ENCODE measurements around the gene FBXL2.
"Not testable (repeated sequence)": the region's sequence is repeated elsewhere in the genome, so short reads cannot be mapped to it uniquely, and the experiment has no call there.

FBXL2 gene

DNA sequence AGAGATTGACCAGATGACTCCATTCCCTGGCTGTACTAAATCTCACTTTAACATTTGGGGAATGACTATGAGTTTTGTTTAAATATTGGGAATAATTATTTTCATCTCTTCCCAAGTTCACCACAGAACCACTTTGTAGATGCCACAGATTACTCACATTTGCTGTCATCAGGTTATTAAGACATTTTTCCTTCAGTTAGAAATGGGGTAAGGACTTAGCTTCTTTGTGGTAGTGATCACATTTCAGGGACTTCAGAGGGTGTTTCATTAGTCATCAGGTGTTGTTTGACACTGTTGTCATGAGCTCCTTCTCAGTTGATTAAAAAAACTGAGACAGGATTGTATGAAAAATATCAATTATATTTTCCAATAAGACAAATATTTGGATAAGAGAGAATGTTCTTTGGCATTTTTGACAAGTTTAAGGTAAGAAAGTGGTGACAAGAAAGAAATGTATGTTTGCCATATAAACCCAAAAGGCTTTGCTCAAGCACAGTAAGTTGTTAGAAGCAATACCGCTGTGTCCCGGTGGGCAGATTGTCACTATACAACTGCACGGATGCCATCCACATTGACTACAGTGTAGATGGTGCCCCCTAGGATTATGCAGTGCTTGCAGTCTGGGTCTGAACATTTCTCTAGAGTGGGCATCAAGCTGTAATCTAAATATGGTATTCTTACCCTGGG is 22.3 kb downstream of the FBXL2 start:
- in situ Hi-C loops (cut with HindIII; ENCODE audit: low pct_ligation_motif_present, low pct_unique_long_range_greater_than_20kb, low sequenced_read_pairs): no loop called here
- peak; percentile 23 for DNase-seq

DNA sequence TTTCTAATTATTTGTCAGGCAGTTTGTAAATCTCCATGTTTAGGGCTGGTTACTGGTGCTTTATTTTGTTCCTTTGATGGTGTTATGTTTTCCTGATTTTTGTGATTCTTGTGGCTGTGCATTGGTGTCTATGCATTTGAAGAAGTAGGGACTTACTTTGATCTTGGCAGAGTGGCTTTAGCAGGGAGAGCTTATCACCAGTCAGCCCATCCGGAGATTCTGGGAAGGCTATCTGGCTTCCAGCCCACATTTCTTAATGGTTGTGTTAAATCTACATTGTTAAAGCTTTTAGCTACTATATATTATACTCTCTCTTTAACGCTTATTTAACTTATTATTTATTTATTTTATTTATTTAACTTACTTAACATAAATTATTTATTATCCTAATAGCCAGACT is 35.1 kb downstream of the FBXL2 start:
- no peak for DNase-seq
- in situ Hi-C loops (cut with HindIII; ENCODE audit: low pct_ligation_motif_present, low pct_unique_long_range_greater_than_20kb, low sequenced_read_pairs): no loop called here

DNA sequence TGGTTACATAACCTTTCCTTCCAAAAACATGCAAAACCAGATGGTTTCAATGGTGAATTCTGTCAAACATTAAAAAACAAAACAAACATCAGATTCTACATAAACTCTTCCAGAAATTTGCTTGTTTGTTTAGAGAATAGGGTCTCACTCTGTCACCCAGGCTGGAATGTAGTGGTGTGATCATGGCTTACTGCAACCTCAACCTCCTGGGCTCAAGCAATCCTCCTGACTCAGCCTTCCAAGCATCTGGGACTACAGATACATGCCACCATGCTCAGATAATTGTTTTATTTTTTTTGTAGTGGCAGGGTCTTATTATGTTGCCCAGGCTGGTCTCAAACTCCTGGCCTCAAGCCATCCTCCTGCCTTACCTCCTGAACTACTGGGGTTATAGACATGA is 36.1 kb downstream of the FBXL2 start:
- in situ Hi-C loops (cut with HindIII; ENCODE audit: low pct_ligation_motif_present, low pct_unique_long_range_greater_than_20kb, low sequenced_read_pairs): no loop called here
- DNase-seq: no peak

DNA sequence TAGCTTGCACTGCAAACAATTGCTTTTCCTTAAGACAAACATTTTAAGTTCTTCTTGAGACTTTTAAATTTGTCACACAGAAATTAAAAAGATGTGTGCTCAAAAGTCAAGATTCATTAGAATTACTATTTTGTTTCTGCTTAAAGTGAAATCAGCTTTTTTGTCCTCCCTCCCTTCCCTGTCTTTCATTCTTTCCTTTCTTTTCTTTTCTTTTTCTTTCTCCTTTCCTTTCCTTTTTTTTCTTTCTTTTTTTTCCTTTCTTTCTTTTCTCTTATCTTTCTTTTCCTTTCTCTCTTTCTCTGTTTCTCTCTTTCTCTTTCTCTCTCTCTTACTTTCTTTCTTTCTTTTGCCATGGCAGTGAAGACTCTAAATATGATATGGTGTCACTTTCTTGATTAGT is 37.8 kb downstream of the FBXL2 start:
- in situ Hi-C loops (cut with HindIII; ENCODE audit: low pct_ligation_motif_present, low pct_unique_long_range_greater_than_20kb, low sequenced_read_pairs): no loop called here
- DNase-seq: no peak

DNA sequence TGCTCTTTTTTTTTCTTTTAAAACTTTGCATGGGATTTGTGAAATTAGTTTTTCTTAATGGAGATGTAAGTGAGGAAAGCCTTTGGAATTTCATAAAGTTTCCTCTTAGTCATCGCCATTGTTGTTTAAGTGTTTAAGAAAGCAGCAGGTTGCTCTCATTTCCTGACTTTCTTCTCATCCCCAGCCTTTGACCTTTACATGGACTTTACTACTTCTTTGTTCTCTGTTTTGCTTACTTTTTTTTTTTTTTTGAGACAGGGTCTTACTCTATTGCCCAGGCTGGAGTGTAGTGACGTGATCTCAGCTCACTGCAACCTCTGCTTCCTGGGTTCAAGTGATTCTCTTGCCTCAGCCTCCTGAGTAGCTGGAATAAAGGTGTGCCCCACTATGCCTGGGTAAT is 38.6 kb downstream of the FBXL2 start:
- DNase-seq: no peak
- in situ Hi-C loops (cut with HindIII; ENCODE audit: low pct_ligation_motif_present, low pct_unique_long_range_greater_than_20kb, low sequenced_read_pairs): no loop called here

DNA sequence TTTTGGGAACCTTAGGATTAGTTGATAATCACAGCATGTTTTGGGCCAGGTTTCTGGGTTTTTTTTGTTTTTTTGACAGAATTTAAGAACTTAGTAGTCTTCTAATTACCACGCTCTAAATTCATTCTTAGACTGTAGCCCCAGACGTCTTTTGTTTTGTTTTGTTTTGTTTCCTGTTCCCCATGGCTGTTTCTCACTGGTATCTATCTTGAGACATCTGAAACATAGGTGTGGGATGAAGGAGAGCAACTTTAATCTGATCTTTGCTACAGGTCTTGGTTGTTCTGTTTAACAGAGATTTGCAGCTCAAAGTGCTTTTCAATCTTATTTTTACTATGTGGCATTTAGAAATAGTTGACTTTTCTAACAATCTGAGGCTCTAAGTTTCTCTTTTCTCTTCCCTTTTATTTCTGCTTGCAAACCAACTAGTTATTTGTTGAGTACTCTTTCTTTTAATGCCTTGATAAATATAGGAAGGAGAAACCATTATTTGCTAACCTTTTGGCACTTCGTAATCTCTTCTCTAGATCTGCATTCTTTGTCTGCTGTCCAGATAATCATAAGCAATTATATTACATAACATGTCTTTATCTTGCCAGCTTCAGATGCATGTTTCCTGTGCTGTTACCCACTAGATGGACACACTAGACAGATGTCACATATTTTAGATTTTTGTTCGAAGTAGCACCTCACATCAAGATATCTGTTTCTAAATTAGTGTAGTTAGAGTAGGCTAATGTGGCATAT is 40.9 kb downstream of the FBXL2 start:
- in situ Hi-C loops (cut with HindIII; ENCODE audit: low pct_ligation_motif_present, low pct_unique_long_range_greater_than_20kb, low sequenced_read_pairs): no loop called here
- DNase-seq: no peak

DNA sequence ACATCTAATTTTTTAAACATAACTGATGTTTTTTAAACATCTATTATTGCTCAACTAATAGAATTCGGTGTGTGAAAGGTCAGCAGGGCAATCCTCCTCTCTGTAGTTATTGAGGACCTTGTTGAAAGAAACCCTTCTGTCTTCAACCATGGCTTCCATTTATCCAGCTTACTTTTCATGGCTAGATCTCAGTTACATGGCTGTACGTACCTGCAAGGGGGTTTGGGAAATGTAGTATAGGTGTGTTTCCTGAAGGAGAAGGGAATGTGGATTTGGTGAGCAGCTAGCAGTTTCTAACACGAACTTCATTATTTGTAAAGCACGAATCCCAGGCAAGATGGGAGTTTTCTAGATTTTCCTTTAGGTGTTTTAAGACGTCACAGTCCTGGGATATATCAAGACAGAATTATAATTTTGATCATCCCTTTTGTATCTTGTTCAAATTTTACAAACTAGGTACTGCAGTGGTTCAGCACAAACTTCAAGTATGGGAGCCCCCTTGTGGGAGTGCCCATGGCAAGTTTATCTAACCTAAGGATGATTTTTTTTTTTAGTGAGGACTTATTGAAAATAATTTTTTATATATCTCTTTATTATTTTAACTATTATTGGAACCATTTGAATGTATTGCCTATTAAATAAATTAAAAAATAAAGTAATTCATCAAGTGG is 41.6 kb downstream of the FBXL2 start:
- in situ Hi-C loops (cut with HindIII; ENCODE audit: low pct_ligation_motif_present, low pct_unique_long_range_greater_than_20kb, low sequenced_read_pairs): no loop called here
- DNase-seq: peak; percentile 4

DNA sequence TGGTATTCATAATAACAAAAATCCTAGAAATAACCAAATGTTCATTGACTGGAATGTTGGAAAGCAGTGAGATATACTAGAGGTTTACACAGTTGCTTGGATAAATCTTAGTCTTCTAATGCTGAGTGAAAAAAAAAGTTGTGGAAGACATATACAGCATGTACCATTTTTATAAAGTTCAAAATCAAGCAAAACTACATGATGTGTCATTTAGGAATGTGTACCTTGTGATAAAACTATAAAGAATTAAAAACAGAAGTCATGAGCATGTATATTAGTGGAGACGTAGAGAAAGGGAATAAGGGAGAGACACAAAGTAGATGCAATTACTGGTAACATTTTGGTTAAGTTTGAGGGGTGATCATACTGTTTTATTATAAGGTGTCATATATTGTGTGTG is 45.2 kb downstream of the FBXL2 start:
- in situ Hi-C loops (cut with HindIII; ENCODE audit: low pct_ligation_motif_present, low pct_unique_long_range_greater_than_20kb, low sequenced_read_pairs): no loop called here
- no peak for DNase-seq

DNA sequence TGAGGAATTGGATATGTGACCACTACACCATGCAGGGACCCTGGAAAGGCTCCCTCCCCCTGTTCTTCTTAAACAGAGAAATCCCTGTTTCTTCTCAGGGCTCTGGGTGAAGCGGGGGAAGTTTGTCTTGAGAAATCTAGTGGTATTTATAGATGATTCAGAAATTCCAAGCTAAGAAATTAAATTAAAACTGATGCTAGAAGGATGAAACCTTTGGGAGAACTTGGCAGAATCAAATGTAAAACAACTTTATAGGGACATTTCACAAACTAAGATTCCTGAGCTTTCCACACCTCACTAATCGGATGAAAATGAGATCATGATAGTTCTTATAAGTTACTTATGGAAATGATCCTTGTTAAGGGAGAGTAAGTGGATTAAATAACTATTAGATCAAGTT is 54.2 kb downstream of the FBXL2 start:
- no peak for DNase-seq
- in situ Hi-C loops (cut with HindIII; ENCODE audit: low pct_ligation_motif_present, low pct_unique_long_range_greater_than_20kb, low sequenced_read_pairs): no loop called here

DNA sequence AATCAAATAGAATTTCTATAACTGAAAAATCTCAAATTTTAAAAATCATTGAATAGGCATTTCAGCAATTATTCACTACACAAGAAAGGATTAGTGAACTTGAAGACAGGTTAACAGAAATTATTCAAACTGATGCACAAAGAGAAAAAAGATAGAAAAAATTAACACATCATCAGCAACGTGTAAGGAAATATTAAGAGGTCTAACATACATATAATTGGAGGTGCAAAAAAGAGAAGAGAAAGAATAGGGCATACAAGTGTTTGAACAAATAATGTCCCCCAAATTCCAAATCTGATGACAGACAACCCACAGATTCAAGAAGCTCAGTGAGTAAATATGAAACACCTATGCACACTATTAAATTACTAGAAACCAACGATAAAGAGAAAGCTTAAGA is 57.1 kb downstream of the FBXL2 start:
- no peak for DNase-seq
- in situ Hi-C loops (cut with HindIII; ENCODE audit: low pct_ligation_motif_present, low pct_unique_long_range_greater_than_20kb, low sequenced_read_pairs): no loop called here

DNA sequence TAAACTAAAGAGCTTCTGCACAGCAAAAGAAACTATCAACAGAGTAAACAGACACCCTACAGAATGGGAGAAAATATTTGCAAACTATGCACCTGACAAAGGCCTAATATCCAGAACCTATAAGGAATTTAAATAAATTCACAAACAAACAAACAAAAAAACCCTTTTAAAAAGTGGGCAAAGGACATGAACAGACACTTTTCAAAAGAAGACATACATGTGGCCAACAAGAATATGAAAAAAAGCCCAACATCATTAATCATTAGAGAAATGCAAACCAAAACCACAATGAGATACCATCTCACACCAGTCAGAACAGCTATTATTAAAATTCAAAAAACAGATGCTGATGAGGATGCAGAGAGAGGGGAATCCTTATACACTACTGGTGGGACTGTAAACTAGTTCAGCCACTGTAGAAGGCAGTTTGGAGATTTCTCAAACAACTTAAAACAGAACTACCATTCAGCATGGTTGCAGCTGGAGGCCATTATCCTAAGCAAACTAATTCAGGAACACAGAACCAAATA is 61.8 kb downstream of the FBXL2 start:
- in situ Hi-C loops (cut with HindIII; ENCODE audit: low pct_ligation_motif_present, low pct_unique_long_range_greater_than_20kb, low sequenced_read_pairs); DNase-seq: not testable (repeated sequence)

DNA sequence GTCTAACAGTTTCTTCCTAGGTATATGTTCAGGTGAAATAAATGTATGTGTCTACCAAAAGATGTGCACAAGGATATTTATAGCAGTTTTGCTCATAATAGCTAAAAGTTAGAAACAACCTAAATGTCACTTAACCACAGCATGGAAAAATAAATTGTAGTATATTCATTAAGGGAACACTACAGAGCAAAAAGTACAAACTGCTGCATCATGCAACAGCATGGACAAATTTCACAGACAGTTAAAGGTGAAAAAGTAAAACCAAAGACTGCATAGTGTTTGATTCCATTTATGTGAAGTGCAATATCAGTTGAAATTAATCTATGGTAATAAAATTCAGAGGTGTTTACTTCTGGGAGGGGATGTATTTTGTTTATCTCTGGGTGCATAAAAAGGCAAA is 62.5 kb downstream of the FBXL2 start:
- no peak for DNase-seq
- in situ Hi-C loops (cut with HindIII; ENCODE audit: low pct_ligation_motif_present, low pct_unique_long_range_greater_than_20kb, low sequenced_read_pairs): no loop called here

DNA sequence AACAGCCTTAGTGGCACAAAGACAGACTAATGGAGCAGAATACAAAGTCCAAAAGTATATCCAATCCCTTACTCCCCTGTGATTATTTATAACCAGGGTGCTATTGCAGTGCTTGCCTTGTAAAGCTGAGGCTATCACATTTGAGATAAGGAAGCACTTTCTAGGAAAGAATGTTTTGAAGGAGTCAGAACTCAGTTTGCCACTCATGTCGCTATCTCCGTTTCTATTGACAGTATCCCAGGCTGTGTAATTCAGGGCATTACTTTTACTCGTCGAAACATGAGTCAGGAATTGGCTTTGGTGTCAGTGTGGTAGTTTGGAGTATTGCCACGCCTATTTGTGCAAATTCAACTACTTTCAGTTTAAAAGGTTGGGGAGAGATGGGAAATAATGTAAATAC is 78.4 kb downstream of the FBXL2 start:
- in situ Hi-C loops (cut with HindIII; ENCODE audit: low pct_ligation_motif_present, low pct_unique_long_range_greater_than_20kb, low sequenced_read_pairs): no loop called here
- DNase-seq: no peak

DNA sequence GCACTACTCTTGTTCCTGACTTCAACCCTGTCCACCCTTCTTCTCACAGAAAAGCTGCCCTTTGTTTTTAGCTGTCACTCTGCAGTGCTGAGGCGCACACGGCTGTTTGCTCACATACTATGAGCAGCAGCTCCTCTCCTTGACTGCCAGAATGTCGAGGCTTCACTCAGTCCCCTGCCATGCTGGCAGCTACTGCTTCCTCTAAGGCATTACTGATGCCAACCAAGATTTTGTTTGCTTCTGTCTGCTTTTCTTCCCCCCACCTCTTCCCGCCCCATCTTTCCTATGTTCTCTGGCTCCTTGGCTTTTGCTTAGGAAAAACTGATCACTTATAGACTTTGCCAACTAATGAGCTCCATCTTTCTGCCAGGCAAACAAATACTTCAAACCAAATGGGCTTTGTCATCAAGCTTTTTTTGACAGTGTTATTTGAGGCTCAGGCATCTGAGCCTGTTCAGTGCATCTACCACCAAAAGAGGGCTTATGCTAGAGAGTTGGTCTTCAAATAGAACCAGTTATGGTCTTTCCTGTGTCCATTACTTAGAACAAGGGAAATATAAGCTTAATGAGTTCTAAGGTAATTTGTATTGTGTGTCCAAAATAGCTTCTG is 81.0 kb downstream of the FBXL2 start:
- in situ Hi-C loops (cut with HindIII; ENCODE audit: low pct_ligation_motif_present, low pct_unique_long_range_greater_than_20kb, low sequenced_read_pairs): no loop called here
- DNase-seq: no peak

DNA sequence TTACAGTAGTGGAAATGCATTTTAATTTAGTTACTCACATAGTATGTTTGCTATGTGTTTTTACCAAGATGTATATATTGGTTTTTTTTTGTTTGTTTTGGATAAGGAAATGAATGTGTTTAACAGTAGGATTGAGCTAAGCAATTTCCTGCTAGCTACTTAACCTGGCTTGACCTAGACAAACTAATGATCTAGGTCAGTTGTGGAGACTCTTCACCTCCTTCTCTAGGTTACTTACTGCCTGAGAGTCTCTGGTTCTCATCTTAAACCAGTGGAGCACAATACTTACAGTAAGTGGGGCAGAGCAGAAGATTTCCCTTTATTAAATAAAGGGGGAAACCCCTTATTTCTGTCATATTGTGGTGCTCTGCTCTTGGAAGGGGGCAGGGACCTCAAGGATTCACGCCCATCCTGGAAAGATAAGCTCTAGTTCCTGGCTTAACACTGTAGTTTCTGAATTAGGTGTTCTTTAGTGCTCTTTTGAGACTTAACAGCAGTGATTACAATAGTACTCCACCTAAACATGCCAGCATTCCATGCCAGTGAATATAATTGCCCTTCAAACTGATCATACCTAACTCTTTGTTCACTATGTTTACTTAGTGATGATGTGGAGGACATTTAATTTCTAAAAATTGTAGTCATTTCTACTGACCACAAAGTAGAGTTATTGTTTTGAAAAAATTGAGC is 83.0 kb downstream of the FBXL2 start:
- no peak for DNase-seq
- in situ Hi-C loops (cut with HindIII; ENCODE audit: low pct_ligation_motif_present, low pct_unique_long_range_greater_than_20kb, low sequenced_read_pairs): no loop called here

DNA sequence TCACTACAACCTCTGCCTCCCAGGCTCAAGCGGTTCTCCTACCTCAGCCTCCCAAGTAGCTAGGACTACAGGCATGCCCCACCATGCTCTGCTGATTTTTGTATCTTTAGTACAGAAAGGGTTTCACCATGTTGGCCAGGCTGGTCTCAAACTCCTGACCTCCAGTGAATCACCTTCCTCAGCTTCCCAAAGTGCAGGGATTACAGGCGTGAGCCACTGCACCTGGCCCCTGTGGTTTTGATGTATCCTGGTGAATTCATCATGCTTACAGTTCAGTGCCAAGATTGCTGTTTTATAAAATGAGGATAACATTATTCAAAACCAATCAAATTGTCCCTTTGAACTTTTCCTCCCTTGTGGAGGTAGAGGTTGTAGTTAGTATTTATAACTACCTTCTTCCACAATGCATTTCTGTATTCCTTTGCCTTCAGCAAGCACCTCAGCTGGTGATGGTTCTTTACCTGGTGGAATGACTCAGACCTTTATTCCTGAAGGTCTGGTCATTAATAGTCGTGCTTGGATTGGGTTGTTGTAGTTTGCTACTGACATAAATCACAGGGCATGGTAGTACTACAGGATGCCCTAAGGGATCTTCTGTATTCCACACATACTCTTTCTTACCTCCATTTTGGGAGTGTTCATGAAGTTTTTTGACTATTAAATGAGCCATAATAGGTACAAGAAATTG is 86.0 kb downstream of the FBXL2 start:
- DNase-seq: no peak
- in situ Hi-C loops (cut with HindIII; ENCODE audit: low pct_ligation_motif_present, low pct_unique_long_range_greater_than_20kb, low sequenced_read_pairs): no loop called here

DNA sequence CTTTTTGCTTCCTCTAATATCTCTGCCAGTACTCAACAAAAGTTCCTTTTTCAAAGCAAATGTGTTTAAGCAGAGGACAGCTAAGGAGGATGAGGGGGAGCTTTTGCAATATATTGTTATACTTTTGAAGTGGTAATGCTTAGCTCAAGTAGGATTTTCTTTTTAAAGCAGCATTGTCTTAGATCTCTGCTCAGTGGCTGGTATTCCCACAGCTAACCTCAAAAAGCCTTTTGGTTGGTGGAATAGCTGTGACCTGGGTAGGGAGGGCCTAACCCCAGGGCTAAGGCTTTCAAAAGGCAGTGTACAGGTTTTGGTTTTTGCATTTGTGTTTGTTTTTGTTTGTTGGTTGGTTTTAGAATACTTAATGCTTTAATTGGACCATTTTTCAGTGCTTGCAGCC is 86.8 kb downstream of the FBXL2 start:
- DNase-seq: no peak
- in situ Hi-C loops (cut with HindIII; ENCODE audit: low pct_ligation_motif_present, low pct_unique_long_range_greater_than_20kb, low sequenced_read_pairs): no loop called here

DNA sequence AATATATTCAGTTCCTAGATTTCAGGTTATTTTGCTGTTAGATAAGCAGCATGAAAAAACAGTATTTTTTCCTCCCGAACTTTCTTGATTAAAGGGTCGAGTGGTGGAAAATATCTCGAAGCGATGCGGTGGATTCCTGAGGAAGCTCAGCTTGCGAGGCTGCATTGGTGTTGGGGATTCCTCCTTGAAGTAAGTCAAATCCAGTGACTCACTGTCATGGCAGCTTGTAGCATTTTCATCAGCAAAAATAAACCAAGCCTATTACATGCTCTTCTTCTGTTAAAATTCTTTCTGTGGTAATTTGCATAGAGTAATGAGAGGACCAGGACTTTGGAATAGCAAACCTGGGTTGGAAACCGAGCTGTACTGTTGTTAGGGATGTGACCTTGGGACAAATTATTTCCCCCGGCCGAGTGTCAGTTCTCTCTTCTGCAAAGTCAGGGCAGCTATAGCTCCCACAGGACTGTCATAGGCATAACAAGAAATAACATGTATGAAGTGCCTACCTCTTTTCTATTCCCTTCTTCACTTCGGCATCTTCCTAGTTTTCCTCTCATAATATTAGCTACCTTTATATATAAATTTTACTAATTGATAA is 87.4 kb downstream of the FBXL2 start:
- in situ Hi-C loops (cut with HindIII; ENCODE audit: low pct_ligation_motif_present, low pct_unique_long_range_greater_than_20kb, low sequenced_read_pairs): no loop called here
- DNase-seq: no peak
